ENCODE results near the gene SUPT6H. TPM values are rescaled to one million over a fixed set of nuclear protein-coding genes. Genes with fewer than 3 reads are reported as not detected.
A peak's percentile ranks its signal among the peaks of the same experiment; 100 is the strongest.
"Not testable (repeated sequence)": the region's sequence is repeated elsewhere in the genome, so short reads cannot be mapped to it uniquely, and the experiment has no call there.

The SUPT6H gene
- polyA plus RNA-seq, 1 donor = 80.6 TPM

DNA sequence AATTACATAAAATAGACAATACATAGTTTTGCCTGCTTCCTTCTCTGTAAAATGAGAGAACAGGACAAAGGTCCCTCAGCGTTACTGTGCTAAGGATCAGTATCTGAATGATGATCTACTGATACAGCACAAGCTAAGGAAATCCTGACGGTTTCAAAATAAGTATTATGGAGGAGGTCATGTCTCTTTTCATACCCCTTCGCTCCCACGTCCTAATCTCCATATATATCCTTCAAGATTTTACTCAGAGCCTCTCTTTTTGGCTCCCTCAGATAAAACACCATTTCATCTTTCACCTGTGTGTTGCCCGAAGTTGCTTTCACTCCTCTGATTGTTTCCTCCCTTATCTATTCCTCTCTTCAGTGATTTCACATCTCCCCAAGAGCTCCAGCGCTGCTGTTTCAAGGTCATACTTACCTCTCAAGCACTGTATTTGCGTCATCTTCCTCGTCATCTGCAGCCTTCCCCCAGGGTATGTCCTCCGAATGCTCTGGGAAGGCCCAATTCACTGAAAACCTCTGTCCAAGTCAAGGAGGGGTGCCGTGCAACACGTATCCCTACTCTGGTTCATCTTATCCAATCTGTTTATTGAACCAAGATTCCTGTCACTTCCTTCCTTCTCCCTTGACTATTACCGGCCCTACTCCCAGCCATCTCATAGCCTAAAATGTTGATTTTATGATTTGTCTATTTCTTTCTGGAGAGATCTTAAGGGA, 15.8 kb upstream of the SUPT6H start:
- DNase-seq = no peak

DNA sequence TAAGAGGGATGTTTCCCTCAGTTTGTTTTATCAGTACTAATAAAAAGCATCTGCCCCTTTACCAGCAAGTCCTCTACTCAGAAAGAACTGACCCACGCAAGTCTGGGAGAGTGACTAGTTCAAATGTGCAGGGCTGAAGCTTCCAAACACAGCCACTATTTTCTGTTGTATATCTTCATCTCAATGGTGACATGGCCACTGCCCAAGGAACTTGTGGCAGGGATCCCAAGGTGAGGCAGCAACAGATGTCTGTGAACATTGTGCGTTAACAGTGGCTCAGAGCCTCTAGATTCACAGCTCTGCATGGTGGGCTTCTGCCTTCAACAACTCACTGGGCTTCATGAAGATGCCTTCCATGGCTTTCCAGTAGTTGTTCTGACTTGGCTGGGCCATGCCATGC, 13.3 kb upstream of the SUPT6H start:
- DNase-seq = no peak

GRCh38 chr17:28655160-28655559, 6.8 kb upstream of the SUPT6H start:
- DNase-seq = no peak

GRCh38 chr17:28657756-28658155, 4.2 kb upstream of the SUPT6H start:
- DNase-seq = no peak

- DNase-seq = not testable (repeated sequence)
These were observed 3.7 kb upstream of the SUPT6H start for GRCh38 chr17:28658342-28658741.

GRCh38 chr17:28658766-28659496, 3.1 kb upstream of the SUPT6H start:
- DNase-seq = not testable (repeated sequence)

DNA sequence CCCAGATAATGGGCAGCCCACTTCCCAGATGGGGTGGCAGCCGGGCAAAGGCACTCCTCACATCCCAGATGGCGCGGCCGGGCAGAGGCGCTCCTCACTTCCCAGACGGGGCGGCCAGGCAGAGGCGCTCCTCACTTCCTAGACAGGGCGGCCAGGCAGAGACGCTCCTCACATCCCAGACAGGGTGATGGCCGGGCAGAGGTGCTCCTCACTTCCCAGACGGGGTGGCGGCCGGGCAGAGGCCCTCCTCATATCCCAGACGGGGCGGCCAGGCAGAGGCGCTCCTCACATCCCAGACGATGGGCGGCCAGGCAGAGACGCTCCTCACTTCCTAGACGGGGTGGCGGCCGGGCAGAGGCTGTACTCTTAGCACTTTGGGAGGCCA, 2.5 kb upstream of the SUPT6H start:
- not testable (repeated sequence) for DNase-seq

DNA sequence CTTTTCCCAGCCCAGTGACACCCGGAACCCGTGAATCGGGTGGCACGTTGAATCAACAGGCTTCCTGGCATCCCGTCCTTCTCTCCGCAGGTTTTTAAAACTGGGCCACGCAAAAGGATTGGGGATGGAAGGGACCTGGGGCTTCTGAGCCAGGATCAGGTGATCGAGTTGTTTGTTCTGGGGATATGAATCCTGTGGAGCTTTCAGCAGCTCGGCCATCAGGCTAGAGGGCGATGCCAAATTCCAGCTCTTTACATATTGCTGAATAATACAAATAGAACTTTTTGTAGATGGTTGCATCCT, 473 bp downstream of the SUPT6H start:
- no peak for DNase-seq

DNA sequence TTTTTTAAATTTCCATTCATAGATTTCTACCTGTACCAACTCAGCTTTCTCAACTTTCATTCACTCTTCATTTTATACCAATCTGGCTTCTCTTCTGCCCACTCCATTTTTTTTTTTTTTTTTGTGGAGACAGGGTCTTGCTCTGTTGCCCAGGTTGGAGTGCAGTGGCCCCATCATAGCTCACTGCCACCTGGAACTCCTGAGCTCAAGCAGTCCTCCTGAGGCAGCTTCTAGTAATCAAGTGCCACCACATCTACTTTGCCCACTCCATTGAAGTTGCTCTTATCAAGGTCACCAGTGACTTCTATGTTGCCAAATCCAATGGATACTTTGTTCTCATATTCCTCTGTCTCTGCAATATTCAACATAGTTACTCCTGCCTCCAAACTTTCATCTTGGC, 1.7 kb downstream of the SUPT6H start:
- no peak for DNase-seq

- no peak for DNase-seq
These were observed 4.0 kb downstream of the SUPT6H start for GRCh38 chr17:28665994-28666393.

DNA sequence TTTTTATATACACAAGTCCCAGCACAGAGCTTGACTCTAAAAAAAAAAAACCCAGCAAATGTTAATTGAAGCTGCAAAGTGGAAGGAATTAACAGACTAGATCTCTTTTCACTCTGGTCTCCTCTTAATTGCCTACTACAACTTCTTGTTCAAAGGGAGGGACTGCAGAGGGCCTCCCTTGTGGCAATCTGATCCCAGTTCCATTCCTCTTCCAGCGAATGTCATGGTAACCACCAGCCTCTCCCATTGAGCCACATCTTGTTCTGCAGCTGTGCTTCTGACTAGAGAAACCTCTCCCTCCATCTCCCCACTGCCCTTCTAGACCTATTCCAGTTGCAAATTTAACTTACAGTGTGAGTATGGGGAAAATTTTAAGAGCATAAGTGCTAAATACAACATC, 5.9 kb downstream of the SUPT6H start:
- DNase-seq = no peak

DNA sequence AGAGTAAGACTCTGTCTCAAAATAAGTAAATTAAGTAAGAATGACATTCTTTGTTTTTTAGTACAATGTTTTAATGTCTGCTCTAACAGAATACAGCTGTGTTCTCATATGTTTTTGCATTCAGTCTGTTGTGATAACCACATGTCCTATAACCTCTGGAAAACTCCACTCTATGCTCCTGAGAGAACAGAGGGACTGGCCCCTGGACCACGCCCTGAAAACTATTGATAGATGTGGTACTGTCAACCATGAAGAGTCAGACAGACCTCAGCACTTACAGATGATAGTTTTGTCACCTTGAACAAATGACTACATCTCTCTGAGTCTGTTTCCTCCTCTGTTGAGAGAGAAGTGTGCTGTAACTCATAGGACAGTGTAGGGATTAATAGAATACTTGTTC, 7.9 kb downstream of the SUPT6H start:
- DNase-seq = no peak

GRCh38 chr17:28675490-28675889, 13.5 kb downstream of the SUPT6H start:
- DNase-seq = no peak

GRCh38 chr17:28675980-28676379, 14.0 kb downstream of the SUPT6H start:
- DNase-seq = no peak

- DNase-seq = no peak
These were observed 20.6 kb downstream of the SUPT6H start for GRCh38 chr17:28682655-28683054.

GRCh38 chr17:28684963-28685362, 23.0 kb downstream of the SUPT6H start:
- peak; percentile 31 for DNase-seq

DNA sequence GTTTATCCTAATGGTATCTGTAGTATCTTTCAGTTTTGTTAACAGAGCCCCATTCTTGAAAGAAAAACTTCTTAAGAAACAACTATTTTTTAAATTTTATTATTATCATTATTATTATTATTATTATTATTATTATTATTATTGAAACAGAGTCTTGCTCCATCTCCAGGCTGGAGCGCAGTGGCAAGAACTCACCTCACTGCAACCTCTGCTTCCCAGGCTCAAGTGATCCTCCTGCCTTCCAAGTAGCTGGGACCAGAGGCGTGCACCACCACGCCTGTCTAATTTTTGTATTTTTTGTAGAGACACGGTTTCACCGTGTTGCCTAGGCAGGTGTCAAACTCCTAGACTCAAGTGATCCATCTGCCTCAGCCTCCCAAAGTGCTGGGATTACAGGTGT, 23.4 kb downstream of the SUPT6H start:
- no peak for DNase-seq

DNA sequence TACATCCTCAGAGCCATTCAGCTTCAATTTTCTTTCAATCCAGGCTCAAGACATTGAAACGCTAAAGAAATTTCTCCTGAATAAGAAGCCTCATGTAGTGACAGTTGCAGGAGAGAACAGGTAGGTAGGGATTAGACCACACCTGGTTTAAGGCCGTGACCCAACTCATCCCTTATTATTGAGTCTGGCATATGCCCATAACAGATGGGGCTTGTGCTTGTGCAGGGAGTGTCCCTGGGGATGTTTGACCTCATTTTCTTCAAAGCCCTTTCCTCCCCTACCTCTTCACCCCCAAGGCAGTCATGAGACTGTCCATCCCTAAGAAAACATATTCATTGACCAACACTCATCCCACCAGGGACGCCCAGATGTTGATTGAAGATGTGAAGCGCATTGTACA, 24.3 kb downstream of the SUPT6H start:
- DNase-seq = no peak

DNA sequence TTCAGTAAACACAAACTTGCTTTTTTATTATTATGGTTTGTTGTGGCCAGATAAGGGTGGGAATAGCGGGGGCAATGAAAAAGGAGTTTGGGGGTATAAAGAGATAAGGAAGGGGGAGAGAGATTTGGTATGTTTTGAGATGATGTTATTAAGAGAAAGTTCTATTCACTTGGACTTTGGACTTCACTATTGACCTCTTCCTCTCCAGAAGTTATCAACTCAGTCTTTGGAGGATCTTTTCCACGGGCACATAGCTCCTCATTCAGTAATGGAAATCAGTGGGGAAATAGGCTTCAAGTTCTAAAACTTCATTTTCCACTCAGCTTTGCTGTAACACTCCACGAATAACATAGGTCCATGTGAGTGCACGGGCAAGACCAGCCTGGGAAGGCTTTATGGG, 26.5 kb downstream of the SUPT6H start:
- no peak for DNase-seq

DNA sequence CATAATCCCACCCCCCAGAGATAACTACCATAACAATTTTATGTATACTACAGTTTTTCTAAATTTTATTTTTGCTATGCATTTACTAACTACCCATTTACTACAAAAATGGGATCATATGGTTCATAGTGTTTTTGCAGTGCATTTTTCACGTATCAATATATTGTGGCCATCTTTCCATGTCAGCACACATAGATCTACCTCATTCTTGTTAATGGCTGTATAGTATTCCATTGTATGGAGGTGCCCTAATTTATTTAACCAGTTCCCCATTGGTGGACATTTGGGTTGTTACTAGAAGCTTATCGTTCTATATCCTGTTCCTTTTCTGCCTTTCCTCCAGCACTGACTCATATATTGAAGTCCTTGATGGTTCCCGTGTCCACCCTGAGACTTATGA, 27.0 kb downstream of the SUPT6H start:
- no peak for DNase-seq

DNA sequence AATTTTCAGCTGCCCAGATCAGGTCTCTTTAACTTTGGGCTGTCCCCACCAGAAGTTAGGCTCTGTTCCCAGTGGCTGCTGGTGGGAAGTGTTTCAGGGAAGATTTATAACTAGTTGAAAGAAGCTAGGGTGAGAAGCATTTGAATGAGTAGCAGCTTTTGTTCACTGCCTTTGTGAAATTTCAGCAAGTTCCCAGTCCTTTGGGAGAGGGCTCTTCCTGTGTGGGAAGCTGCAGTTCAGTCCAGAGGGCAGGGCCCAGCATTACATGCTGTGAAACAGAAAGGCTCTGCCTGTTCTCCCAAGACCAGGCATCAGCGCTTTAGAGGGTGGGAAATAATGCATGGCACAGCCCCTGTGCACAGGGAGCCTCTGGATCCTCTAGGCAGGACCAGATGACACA, 31.9 kb downstream of the SUPT6H start:
- DNase-seq = no peak

- no peak for DNase-seq
These were observed 36.4 kb downstream of the SUPT6H start for GRCh38 chr17:28698253-28698941.

DNA sequence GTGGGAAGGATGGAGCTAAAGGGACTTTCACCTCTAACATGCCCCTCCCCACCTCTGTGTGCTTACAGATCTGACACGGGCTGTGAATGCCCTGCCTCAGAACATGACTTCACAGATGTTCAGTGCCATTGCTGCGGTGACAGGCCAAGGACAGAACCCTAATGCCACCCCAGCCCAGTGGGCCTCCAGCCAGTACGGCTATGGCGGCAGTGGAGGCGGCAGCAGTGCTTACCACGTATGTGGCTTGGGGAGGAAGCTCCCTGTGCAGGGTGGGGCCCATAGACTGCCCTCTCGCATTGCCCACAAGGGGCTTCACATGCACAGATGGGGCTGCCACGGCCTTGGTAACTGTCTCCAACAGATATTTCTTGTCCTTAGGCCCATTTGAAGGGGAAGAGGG, 38.3 kb downstream of the SUPT6H start:
- no peak for DNase-seq
